CD4-positive, alpha-beta T cell treated with Interleukin-4 for 4 hours (primary cell): ENCODE results near the gene TMC4.

Source experiments
- DNase-seq: peaks from one replicate; pipeline ENCODE4 v3.0.0-alpha.2; 2020

The TMC4 gene

GRCh38 chr19:54128796-54129616 is 44.0 kb downstream of the TMC4 start:
- no peak for DNase-seq

- DNase-seq, result no peak
Observed at GRCh38 chr19:54128441-54128725, 44.6 kb downstream of the TMC4 start.

- no peak for DNase-seq
Observed at GRCh38 chr19:54127688-54128440, 45.1 kb downstream of the TMC4 start.

GRCh38 chr19:54125713-54126112 is 47.2 kb downstream of the TMC4 start:
- DNase-seq, result no peak

GRCh38 chr19:54124393-54124792 is 48.6 kb downstream of the TMC4 start:
- DNase-seq, result no peak

- no peak for DNase-seq
Observed at GRCh38 chr19:54123682-54124081, 49.3 kb downstream of the TMC4 start.

- no peak for DNase-seq
Observed at GRCh38 chr19:54121259-54121658, 51.7 kb downstream of the TMC4 start.

- DNase-seq, result peak; percentile 97
Observed at GRCh38 chr19:54115109-54116063, 57.6 kb downstream of the TMC4 start, which contains the start of the genes PRPF31 and TFPT. Gene PRPF31, plus strand, starts transcription at chr19:54115754. Its CDS starts 2,525 bp downstream, at chr19:54118279. Gene TFPT, minus strand, starts transcription at chr19:54115657. Its CDS starts 388 bp downstream, at chr19:54115269.

GRCh38 chr19:54114340-54115108 is 58.4 kb downstream of the TMC4 start:
- DNase-seq, result peak; percentile 48
